ENCODE measurements around the gene CIPC.

DNA sequence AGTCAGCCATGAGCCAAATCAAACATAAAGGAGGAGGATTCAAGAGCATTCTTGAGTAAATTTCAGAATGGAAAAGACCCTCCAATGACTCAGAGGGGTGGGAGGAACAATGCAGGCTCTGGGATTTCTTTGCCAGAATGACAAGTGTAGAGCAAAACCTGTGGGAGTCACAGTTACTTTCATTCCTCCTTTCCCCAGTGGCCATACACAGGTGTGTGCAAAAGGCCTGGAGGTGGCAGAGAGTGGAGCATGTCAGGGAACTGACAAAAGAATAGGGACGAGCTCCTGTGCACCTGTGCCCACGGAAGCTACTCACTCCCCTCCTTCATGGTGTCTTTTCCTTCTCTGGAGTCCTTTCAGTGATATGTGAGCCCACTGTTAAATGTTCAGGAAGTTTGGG is 9.4 kb upstream of the CIPC start:
- no peak for TF ChIP-seq POLR2A (IDR thresholded peaks at IDR 0.05)
- TF ChIP-seq, protein P1, sequence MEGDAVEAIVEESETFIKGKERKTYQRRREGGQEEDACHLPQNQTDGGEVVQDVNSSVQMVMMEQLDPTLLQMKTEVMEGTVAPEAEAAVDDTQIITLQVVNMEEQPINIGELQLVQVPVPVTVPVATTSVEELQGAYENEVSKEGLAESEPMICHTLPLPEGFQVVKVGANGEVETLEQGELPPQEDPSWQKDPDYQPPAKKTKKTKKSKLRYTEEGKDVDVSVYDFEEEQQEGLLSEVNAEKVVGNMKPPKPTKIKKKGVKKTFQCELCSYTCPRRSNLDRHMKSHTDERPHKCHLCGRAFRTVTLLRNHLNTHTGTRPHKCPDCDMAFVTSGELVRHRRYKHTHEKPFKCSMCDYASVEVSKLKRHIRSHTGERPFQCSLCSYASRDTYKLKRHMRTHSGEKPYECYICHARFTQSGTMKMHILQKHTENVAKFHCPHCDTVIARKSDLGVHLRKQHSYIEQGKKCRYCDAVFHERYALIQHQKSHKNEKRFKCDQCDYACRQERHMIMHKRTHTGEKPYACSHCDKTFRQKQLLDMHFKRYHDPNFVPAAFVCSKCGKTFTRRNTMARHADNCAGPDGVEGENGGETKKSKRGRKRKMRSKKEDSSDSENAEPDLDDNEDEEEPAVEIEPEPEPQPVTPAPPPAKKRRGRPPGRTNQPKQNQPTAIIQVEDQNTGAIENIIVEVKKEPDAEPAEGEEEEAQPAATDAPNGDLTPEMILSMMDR (IDR thresholded peaks at IDR 0.05), result no peak
- no peak for TF ChIP-seq POLR2AphosphoS5 (IDR thresholded peaks at IDR 0.05; ENCODE audit: insufficient read depth in 1 of 2, low read depth in 1 of 2)
